GM12873 (cell line): ENCODE data around the gene MED13L.

ENCODE experiments used
- TF ChIP-seq, protein P1 (sequence below): IDR thresholded peaks from 2 replicates; pipeline ENCODE4 v1.5.1; 2012; ENCODE audit warnings: low read depth, mild to moderate bottlenecking, moderate library complexity, low read length, control low read depth; ENCODE audit not compliant: insufficient read depth; ENCODE audit errors: missing control alignments

MED13L gene

DNA sequence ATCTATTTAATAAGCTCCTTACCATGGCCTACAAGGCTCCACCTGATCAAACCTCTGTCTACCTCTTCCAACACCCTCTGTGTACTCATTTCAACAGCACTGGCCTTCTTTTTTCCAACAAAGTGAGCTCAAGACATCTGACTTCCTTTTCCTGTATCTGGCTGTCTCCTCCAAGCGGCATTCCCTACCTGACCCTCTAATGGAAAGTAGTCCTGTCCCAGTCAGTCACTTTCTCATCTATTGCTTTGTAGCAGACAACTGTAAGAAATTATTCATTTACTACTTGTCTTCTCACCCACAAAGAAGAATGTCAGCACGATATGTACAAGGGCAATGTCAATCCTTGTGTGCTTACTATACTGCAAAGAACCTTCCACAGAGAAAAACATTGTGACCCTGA, 149.6 kb downstream of the MED13L start:
- TF ChIP-seq, protein P1, sequence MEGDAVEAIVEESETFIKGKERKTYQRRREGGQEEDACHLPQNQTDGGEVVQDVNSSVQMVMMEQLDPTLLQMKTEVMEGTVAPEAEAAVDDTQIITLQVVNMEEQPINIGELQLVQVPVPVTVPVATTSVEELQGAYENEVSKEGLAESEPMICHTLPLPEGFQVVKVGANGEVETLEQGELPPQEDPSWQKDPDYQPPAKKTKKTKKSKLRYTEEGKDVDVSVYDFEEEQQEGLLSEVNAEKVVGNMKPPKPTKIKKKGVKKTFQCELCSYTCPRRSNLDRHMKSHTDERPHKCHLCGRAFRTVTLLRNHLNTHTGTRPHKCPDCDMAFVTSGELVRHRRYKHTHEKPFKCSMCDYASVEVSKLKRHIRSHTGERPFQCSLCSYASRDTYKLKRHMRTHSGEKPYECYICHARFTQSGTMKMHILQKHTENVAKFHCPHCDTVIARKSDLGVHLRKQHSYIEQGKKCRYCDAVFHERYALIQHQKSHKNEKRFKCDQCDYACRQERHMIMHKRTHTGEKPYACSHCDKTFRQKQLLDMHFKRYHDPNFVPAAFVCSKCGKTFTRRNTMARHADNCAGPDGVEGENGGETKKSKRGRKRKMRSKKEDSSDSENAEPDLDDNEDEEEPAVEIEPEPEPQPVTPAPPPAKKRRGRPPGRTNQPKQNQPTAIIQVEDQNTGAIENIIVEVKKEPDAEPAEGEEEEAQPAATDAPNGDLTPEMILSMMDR, result no peak

DNA sequence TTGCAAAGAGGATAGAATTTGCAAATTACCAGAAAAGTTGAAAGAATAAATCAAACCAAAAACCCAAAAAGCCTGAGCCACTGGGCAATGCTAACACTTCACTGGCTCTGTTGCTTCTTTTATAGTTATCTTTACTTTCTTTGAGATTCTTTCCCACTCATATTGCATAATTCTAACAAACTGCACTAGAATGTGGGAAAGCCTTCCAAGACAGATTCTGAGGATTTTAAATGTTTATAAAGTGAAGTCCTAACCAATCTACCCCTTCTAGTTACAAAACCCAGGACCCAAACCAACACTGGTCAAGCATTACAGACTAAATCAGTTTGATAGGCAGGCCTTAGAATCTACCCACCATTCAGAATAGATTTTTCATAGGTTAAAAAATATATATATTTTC, 150.9 kb downstream of the MED13L start:
- TF ChIP-seq, protein P1, result no peak

- TF ChIP-seq, protein P1, result no peak
Measured at GRCh38 chr12:116125956-116126566, 151.4 kb downstream of the MED13L start.

- TF ChIP-seq, protein P1, result no peak
Measured at GRCh38 chr12:116125084-116125483, 152.4 kb downstream of the MED13L start.

DNA sequence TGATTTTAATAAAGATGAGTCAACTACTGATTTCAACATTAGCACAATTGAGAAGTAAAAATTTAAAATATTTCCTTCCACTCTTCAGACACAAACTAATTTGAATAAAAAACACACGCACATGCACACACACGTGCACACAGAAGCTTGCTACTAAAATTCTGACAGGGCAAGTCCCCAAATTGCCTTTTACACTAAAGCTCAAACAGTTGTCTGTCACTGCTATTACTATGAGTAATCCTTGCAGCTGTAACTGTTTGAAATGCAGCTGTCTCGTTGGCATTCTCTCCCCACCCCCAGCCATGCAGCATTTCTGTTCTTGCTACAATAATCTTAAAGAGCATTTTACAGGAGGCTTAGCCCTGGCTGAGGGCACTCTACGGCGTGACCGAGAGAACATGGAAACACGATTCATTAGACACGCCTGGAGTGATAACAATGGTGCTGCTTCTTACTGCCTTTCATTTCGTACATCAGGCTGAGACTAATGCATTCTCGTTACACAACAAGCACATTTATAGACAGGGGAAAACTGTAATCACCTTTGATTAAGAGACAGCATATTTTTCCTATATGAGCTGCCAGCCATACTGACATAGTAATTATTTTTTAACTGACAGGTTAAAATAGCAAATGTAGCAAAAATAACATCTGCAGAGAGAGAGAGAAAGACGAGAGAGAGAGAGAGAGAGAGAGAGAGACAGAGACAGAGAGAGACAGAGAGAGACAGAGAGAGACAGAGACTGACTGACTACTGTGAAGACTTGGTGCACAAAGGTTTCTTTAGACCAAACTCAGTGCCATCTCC, 153.8 kb downstream of the MED13L start:
- TF ChIP-seq, protein P1, result no peak

GRCh38 chr12:116122628-116123027, 154.9 kb downstream of the MED13L start:
- TF ChIP-seq, protein P1, result no peak

- TF ChIP-seq, protein P1, result no peak
Measured at GRCh38 chr12:116121453-116121871, 156.0 kb downstream of the MED13L start.
